Measurements from ENCODE around the gene YDJC.
"Not testable (repeated sequence)": the region's sequence is repeated elsewhere in the genome, so short reads cannot be mapped to it uniquely, and the experiment has no call there.

YDJC gene

GRCh38 chr22:21622011-21622918, 7.6 kb downstream of the YDJC start:
- TF ChIP-seq ELF4 (IDR thresholded peaks at IDR 0.05) (no peak), LEF1 (IDR thresholded peaks at IDR 0.05; ENCODE audit: borderline replicate concordance) (no peak), HDGF (IDR thresholded peaks at IDR 0.05; ENCODE audit: borderline replicate concordance) (no peak), NFRKB (IDR thresholded peaks at IDR 0.05) (no peak), FOXA1 (IDR thresholded peaks at IDR 0.05) (no peak), ZNF384 (IDR thresholded peaks at IDR 0.05) (no peak)
- ChIA-PET POLR2A (no interaction called here), CTCF (interaction anchor here (0.7 kb wide), 1 partner anchor 20 kb away, joined by 3 read pairs; no protein-coding TSS in a partner anchor)
- no peak for DNase-seq (ENCODE audit: extremely low spot score)

GRCh38 chr22:21621025-21621424, 8.8 kb downstream of the YDJC start:
- no peak for DNase-seq (ENCODE audit: extremely low spot score)
- ChIA-PET CTCF (no interaction called here), POLR2A (no interaction called here)

GRCh38 chr22:21617337-21617736, 12.5 kb downstream of the YDJC start:
- DNase-seq (ENCODE audit: extremely low spot score), result not testable (repeated sequence)
- ChIA-PET CTCF (interaction anchor here (1.4 kb wide), 1 partner anchor 12 kb away, joined by 5 read pairs; no protein-coding TSS in a partner anchor), POLR2A (interaction anchor here (1.3 kb wide), 1 partner anchor 12 kb away, joined by 6 read pairs; the partner anchor contains the start of gene YDJC)

More at GRCh38 chr22:21621025-21621424, 8.8 kb downstream of the YDJC start:
- TF ChIP-seq L3MBTL2 (conservative IDR thresholded peaks at IDR 0.05), result no peak
- TF ChIP-seq LEF1 (IDR thresholded peaks at IDR 0.05; ENCODE audit: borderline replicate concordance), result no peak

- DNase-seq (ENCODE audit: extremely low spot score), result no peak
- CTCF ChIA-PET, result interaction anchor here (1.1 to 1.6 kb wide), 2 partner anchors 14 to 21 kb away, joined by 3 to 6 read pairs; partner anchors contain the start of gene YDJC
- TF ChIP-seq ARNT (IDR thresholded peaks at IDR 0.05), result no peak
- no peak for TF ChIP-seq HDGF (IDR thresholded peaks at IDR 0.05; ENCODE audit: borderline replicate concordance)
- TF ChIP-seq FOXK2 (IDR thresholded peaks at IDR 0.05), result no peak
- no peak for TF ChIP-seq FOXM1 (IDR thresholded peaks at IDR 0.05; ENCODE audit: borderline replicate concordance)
- TF ChIP-seq SP1 (IDR thresholded peaks at IDR 0.05), result no peak
- TF ChIP-seq LEF1 (IDR thresholded peaks at IDR 0.05; ENCODE audit: borderline replicate concordance), result no peak
- TF ChIP-seq PKNOX1 (IDR thresholded peaks at IDR 0.05), result no peak
- no peak for TF ChIP-seq SUZ12 (IDR thresholded peaks at IDR 0.05)
- TF ChIP-seq TARDBP (IDR thresholded peaks at IDR 0.05), result no peak
- no peak for TF ChIP-seq FOXA1 (IDR thresholded peaks at IDR 0.05)
- TF ChIP-seq NFRKB (IDR thresholded peaks at IDR 0.05), result no peak
- TF ChIP-seq L3MBTL2 (conservative IDR thresholded peaks at IDR 0.05), result no peak
- POLR2A ChIA-PET, result interaction anchor here (1.0 kb wide), 1 partner anchor 13 kb away, joined by 4 read pairs; no protein-coding TSS in a partner anchor
These were observed 14.1 kb downstream of the YDJC start for GRCh38 chr22:21615731-21616130.

- TF ChIP-seq PKNOX1 (IDR thresholded peaks at IDR 0.05), result no peak
- no peak for TF ChIP-seq TARDBP (IDR thresholded peaks at IDR 0.05)
- TF ChIP-seq SP1 (IDR thresholded peaks at IDR 0.05), result no peak
- no peak for TF ChIP-seq LEF1 (IDR thresholded peaks at IDR 0.05; ENCODE audit: borderline replicate concordance)
- no peak for TF ChIP-seq ELF4 (IDR thresholded peaks at IDR 0.05)
- no peak for TF ChIP-seq HDGF (IDR thresholded peaks at IDR 0.05; ENCODE audit: borderline replicate concordance)
- TF ChIP-seq NFRKB (IDR thresholded peaks at IDR 0.05), result no peak
- no peak for TF ChIP-seq BHLHE40 (IDR thresholded peaks at IDR 0.05; ENCODE audit: borderline replicate concordance)
- no peak for TF ChIP-seq ZNF384 (IDR thresholded peaks at IDR 0.05)
- TF ChIP-seq SUZ12 (IDR thresholded peaks at IDR 0.05), result no peak
- TF ChIP-seq L3MBTL2 (conservative IDR thresholded peaks at IDR 0.05), result no peak
- TF ChIP-seq FOXK2 (IDR thresholded peaks at IDR 0.05), result no peak
- no peak for TF ChIP-seq CTBP1 (IDR thresholded peaks at IDR 0.05; ENCODE audit: borderline replicate concordance)
- no peak for TF ChIP-seq ARNT (IDR thresholded peaks at IDR 0.05)
- no peak for TF ChIP-seq FOXM1 (IDR thresholded peaks at IDR 0.05; ENCODE audit: borderline replicate concordance)
- TF ChIP-seq FOXA1 (IDR thresholded peaks at IDR 0.05), result no peak
- DNase-seq (ENCODE audit: extremely low spot score), result no peak
- CTCF ChIA-PET, result interaction anchor here (0.7 to 1.5 kb wide), 2 partner anchors 12 to 16 kb away, joined by 3 to 6 read pairs; no protein-coding TSS in a partner anchor
- POLR2A ChIA-PET, result interaction anchor here (1.0 to 1.6 kb wide), 2 partner anchors 13 to 16 kb away, joined by 3 to 6 read pairs; partner anchors contain the start of gene YDJC
These were observed 16.1 kb downstream of the YDJC start for GRCh38 chr22:21613553-21614233.

GRCh38 chr22:21612858-21613257, 17.0 kb downstream of the YDJC start:
- no peak for DNase-seq (ENCODE audit: extremely low spot score)
- CTCF ChIA-PET, result interaction anchor here (0.9 kb wide), 1 partner anchor 12 kb away, joined by 4 read pairs; no protein-coding TSS in a partner anchor
- POLR2A ChIA-PET, result interaction anchor here (0.6 kb wide), 1 partner anchor 15 kb away, joined by 3 read pairs; no protein-coding TSS in a partner anchor
- TF ChIP-seq HDGF (IDR thresholded peaks at IDR 0.05; ENCODE audit: borderline replicate concordance) (no peak), SP1 (IDR thresholded peaks at IDR 0.05) (no peak), BHLHE40 (IDR thresholded peaks at IDR 0.05; ENCODE audit: borderline replicate concordance) (no peak), ZNF384 (IDR thresholded peaks at IDR 0.05) (no peak), LEF1 (IDR thresholded peaks at IDR 0.05; ENCODE audit: borderline replicate concordance) (no peak), FOXA1 (IDR thresholded peaks at IDR 0.05) (no peak), FOXM1 (IDR thresholded peaks at IDR 0.05; ENCODE audit: borderline replicate concordance) (no peak), NFRKB (IDR thresholded peaks at IDR 0.05) (no peak), FOXK2 (IDR thresholded peaks at IDR 0.05) (no peak), L3MBTL2 (conservative IDR thresholded peaks at IDR 0.05) (no peak), ARNT (IDR thresholded peaks at IDR 0.05) (no peak), CTBP1 (IDR thresholded peaks at IDR 0.05; ENCODE audit: borderline replicate concordance) (no peak), PKNOX1 (IDR thresholded peaks at IDR 0.05) (no peak), SUZ12 (IDR thresholded peaks at IDR 0.05) (no peak), TARDBP (IDR thresholded peaks at IDR 0.05) (no peak), ELF4 (IDR thresholded peaks at IDR 0.05) (no peak)

Data from HEK293T (cell line).